AG04450 (cell line): ENCODE data around the gene TRIM40. TPM values are rescaled to one million over a fixed set of nuclear protein-coding genes. Genes with fewer than 3 reads are reported as not detected.
"Not testable (repeated sequence)": the region's sequence is repeated elsewhere in the genome, so short reads cannot be mapped to it uniquely, and the experiment has no call there.

Experiments
- CTCF ChIA-PET: fragments of 300-600, 350-600 bp; formaldehyde crosslinking; extraction: SDS; loops from one replicate; lab custom pipeline; 2022; ENCODE audit warnings: antibody characterized with exemption, inconsistent platforms; lab: Charles Lee
- POLR2A ChIA-PET: fragments of 350-600 bp; formaldehyde crosslinking; extraction: SDS; loops from one replicate; lab custom pipeline; 2021; ENCODE audit warnings: antibody characterized with exemption, inconsistent platforms; lab: Yijun Ruan, JAX
- DNase-seq: peaks from one replicate; pipeline ENCODE4 v3.0.0-alpha.2; 2011; ENCODE audit warnings: low read depth, low spot score
- H3K27ac ChIP-seq: one replicate; pipeline ENCODE4 v1.5.1; 2012; ENCODE audit warnings: low read depth, low read length, control low read depth
- H3K27me3 ChIP-seq: one replicate; pipeline ENCODE4 v1.6.0; 2012; ENCODE audit warnings: low read length; ENCODE audit not compliant: control insufficient read depth, insufficient read depth
- H3K4me3 ChIP-seq: 2 replicates; pipeline ENCODE4 v1.5.1; 2011; ENCODE audit warnings: mild to moderate bottlenecking, low read depth, low read length, control low read depth
- H3K9me3 ChIP-seq: 2 replicates; pipeline ENCODE4 v1.5.1; 2012; ENCODE audit warnings: low read length; ENCODE audit not compliant: control insufficient read depth, insufficient read depth
- polyA plus RNA-seq: library from polyadenylated mRNA; depleted of rRNA; stranded (reverse); fragments of >200 nt; gene quantifications from 2 replicates; pipeline ENCODE4 v1.2.3, GENCODE V29; 2011
- TF ChIP-seq, protein P1 (sequence below): IDR thresholded peaks from 2 replicates; pipeline ENCODE4 v1.5.1; 2011; ENCODE audit warnings: low read depth, low read length, control low read depth, inconsistent platforms

The TRIM40 gene
- polyA plus RNA-seq, 1 experiment, result not detected

DNA sequence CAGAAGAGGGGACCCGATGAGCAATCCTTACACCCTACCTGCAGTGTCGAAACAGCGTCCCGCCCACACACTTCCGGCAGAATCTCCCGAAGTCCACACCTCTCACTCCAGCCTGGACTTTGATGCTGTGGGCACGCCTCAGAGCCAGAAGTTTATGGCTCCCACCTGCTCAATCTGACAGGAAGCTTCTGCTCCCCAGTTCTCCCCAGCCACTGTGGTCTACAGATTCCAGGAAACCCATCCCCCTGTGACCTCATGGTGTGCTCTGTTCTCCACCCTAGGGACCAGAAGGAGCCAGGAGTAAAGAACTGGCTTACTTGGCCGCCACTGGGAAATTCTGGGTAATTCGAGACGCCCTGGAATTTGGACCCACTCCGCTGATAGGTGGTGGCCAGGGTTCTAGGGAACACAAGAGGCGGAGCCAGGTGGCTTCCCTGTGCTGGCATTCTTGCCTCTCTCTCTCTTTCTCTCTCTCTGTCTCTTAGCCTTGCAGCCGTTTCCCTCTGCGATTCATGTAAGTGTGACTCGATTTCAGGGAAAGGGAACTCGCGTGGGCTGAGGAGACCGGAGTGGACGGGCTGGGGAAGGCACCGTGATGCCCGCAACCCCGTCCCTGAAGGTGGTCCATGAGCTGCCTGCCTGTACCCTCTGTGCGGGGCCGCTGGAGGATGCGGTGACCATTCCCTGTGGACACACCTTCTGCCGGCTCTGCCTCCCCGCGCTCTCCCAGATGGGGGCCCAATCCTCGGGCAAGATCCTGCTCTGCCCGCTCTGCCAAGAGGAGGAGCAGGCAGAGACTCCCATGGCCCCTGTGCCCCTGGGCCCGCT is 27.4 kb downstream of the TRIM40 start, which contains the start of gene TRIM15:
Gene TRIM15 (plus strand): TSS at position 457 of the 828 bp plus-strand sequence. CDS start 139 bp downstream, at position 596.
- H3K9me3 ChIP-seq, result no peaks in the 10 kb centered on the region; the same call in 1 of the 2 replicates
- DNase-seq, result no peak
- ChIA-PET CTCF (no interaction called here), POLR2A (no interaction called here)
- H3K27ac ChIP-seq, result no peak within 1 kb of the TSS
- no peak within 1 kb of the TSS for H3K4me3 ChIP-seq
- H3K27me3 ChIP-seq, result peaks cover 29% of the 10 kb centered on the region
- TF ChIP-seq, protein P1, sequence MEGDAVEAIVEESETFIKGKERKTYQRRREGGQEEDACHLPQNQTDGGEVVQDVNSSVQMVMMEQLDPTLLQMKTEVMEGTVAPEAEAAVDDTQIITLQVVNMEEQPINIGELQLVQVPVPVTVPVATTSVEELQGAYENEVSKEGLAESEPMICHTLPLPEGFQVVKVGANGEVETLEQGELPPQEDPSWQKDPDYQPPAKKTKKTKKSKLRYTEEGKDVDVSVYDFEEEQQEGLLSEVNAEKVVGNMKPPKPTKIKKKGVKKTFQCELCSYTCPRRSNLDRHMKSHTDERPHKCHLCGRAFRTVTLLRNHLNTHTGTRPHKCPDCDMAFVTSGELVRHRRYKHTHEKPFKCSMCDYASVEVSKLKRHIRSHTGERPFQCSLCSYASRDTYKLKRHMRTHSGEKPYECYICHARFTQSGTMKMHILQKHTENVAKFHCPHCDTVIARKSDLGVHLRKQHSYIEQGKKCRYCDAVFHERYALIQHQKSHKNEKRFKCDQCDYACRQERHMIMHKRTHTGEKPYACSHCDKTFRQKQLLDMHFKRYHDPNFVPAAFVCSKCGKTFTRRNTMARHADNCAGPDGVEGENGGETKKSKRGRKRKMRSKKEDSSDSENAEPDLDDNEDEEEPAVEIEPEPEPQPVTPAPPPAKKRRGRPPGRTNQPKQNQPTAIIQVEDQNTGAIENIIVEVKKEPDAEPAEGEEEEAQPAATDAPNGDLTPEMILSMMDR, result no peak

DNA sequence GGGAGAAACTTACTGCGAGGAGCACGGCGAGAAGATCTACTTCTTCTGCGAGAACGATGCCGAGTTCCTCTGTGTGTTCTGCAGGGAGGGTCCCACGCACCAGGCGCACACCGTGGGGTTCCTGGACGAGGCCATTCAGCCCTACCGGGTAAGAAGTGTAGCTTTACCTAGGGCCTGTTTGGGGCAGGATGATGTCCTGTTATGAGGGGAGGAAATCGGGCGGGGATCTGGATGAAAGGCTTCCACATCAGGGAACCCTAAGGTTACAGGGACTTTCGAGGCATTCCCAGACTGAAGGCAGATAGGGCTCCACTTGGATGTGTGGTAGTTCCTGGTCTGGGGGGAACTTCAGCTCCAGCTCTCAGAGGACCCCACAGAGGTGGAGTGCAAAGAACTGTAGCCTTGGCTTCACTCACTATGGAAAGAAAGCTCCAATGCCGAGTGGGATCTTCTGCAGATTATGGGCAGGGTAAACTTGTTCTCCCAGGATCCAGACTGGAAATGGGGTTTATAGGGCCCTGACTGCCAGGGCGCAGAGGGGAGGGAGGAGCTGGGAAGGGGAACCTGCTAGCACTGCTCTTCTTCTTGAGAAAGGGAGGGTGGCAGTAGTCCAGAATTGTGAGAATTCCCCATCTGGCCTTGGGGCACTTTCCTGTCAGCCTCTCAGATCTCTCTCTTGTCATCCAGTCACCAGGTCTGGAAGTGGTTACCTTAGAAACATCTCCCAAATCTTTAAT is 28.1 kb downstream of the TRIM40 start:
- CTCF ChIA-PET, result no interaction called here
- POLR2A ChIA-PET, result no interaction called here
- H3K4me3 ChIP-seq, result no peak overlapping the region
- H3K27ac ChIP-seq, result no peak overlapping the region
- DNase-seq, result no peak
- H3K9me3 ChIP-seq, result no peaks in the 10 kb centered on the region; the same call in 1 of the 2 replicates
- H3K27me3 ChIP-seq, result peaks cover 36% of the 10 kb centered on the region
- TF ChIP-seq, protein P1, result no peak

DNA sequence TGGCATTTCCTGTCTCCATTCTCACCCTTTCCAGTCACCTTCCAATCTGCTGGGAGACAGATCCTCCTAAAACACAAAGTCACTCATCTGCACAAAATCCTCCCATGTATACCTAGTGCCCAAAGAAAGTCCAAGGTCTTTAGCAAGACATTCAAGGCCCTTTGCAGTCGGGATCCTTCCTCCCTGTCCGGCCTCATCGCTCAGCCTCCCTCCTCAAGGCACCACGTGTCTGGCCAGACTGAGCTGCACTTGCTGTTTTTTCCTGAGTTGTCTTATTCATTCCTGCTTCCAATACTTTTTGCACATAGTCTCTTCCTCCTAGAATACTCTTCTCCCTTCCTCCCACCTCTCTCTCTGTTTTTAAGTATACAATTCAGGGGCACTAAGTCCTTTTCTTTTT is 28.8 kb downstream of the TRIM40 start:
- peaks cover 41% of the 10 kb centered on the region for H3K27me3 ChIP-seq
- CTCF ChIA-PET, result no interaction called here
- TF ChIP-seq, protein P1, result no peak

DNA sequence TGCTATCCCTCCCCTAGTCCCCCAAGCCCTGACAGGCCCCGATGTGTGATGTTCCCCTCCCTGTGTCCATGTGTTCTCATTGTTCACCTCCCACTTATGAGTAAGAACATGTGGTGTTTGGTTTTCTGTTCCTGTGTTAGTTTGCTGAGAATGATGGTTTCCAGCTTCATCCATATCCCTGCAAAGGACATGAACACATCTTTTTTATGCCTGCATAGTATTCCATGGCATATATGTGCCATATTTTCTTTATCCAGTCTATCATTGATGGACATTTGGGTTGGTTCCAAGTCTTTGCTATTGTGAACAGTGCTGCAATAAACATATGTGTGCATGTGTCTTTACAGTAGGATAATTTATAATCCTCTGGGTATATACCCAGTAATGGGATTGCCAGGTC is 29.3 kb downstream of the TRIM40 start:
- H3K27ac ChIP-seq, POLR2A ChIA-PET, H3K4me3 ChIP-seq, DNase-seq, H3K9me3 ChIP-seq: not testable (repeated sequence)
- CTCF ChIA-PET, result interaction anchor here (0.7 kb wide), 1 partner anchor 1422 kb away, joined by 3 read pairs; no protein-coding TSS in a partner anchor
- H3K27me3 ChIP-seq, result peaks cover 40% of the 10 kb centered on the region

More for the DNA sequence above, 28.8 kb downstream of the TRIM40 start:
- Histone ChIP-seq H3K4me3 (no peak overlapping the region), H3K9me3 (no peaks in the 10 kb centered on the region; the same call in 1 of the 2 replicates), H3K27ac (no peak overlapping the region)
- no peak for DNase-seq
- POLR2A ChIA-PET, result no interaction called here

DNA sequence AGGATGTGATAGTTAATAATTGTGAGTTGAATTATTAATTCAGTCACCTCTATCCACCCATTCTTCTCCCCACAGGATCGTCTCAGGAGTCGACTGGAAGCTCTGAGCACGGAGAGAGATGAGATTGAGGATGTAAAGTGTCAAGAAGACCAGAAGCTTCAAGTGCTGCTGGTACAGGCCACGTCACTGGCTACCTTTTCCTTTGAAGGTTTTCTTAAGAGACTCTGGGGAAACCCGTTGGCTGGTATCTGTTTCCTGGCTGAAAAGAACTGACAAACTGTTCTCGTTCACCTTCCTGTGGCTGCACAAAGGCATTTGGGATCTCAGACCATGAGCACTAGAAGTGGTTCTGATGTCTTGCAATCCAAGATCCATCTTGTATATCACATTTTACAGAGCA is 31.2 kb downstream of the TRIM40 start:
- ChIA-PET CTCF (no interaction called here), POLR2A (no interaction called here)
- Histone ChIP-seq H3K9me3 (no peaks in the 10 kb centered on the region; the same call in 1 of the 2 replicates), H3K4me3 (no peak overlapping the region), H3K27me3 (peaks cover 55% of the 10 kb centered on the region), H3K27ac (no peak overlapping the region)
- no peak for DNase-seq
- TF ChIP-seq, protein P1, result no peak
